ENCODE measurements around the gene ADAP1. TPM values are rescaled to one million over a fixed set of nuclear protein-coding genes. Genes with fewer than 3 reads are reported as not detected.
A peak's percentile ranks its signal among the peaks of the same experiment; 100 is the strongest.

ADAP1 gene
- total and polyA plus RNA-seq, 2 of the 13 experiments (the other 11 are each of a cell fraction or from before 2014, with no cell fraction given) = 10.5 to 24.6 TPM

- peak; percentile 77 for TF ChIP-seq ZNF318 (CRISPR knock-in tag; IDR thresholded peaks at IDR 0.05)
- TF ChIP-seq SRF (IDR thresholded peaks at IDR 0.05; ENCODE audit: low read depth, low read length) = no peak
- TF ChIP-seq RAD21 (CRISPR knock-in tag; IDR thresholded peaks at IDR 0.05) = peak; percentile 80
- no peak for TF ChIP-seq TRIM24 (CRISPR knock-in tag; IDR thresholded peaks at IDR 0.05)
- no peak for TF ChIP-seq RBAK (CRISPR knock-in tag; IDR thresholded peaks at IDR 0.05)
- peak; percentile 90 for TF ChIP-seq ZNF451 (CRISPR knock-in tag; IDR thresholded peaks at IDR 0.05)
- no peak for TF ChIP-seq DNMT1 (CRISPR knock-in tag; IDR thresholded peaks at IDR 0.05)
- TF ChIP-seq ZNF207 (IDR thresholded peaks at IDR 0.05; ENCODE audit: borderline replicate concordance) = no peak
- no peak for TF ChIP-seq GABPA (IDR thresholded peaks at IDR 0.05; ENCODE audit: low read depth, low read length)
- TF ChIP-seq GABPA (CRISPR knock-in tag; IDR thresholded peaks at IDR 0.05; ENCODE audit: low read depth) = peak; percentile 51; the same call in 1 of the 2 replicates
- TF ChIP-seq RNF2 (conservative IDR thresholded peaks at IDR 0.05; ENCODE audit: low read depth) = peak; percentile 94
- peak; percentile 39; the same call in 1 of the 2 replicates for TF ChIP-seq ZNF280B (CRISPR knock-in tag; IDR thresholded peaks at IDR 0.05; ENCODE audit: borderline replicate concordance)
- TF ChIP-seq PRDM10 (CRISPR knock-in tag; IDR thresholded peaks at IDR 0.05; ENCODE audit: low read depth) = no peak
- peak; percentile 67; the same call in 1 of the 2 replicates for TF ChIP-seq HOMEZ (CRISPR knock-in tag; IDR thresholded peaks at IDR 0.05; ENCODE audit: low read depth)
- TF ChIP-seq ZNF563 (CRISPR knock-in tag; IDR thresholded peaks at IDR 0.05) = peak; percentile 92; the same call in 1 of the 2 replicates
Measured at GRCh38 chr7:873367-874002, 81.0 kb downstream of the ADAP1 start (continued).
